ENCODE measurements around the gene PCMTD2. TPM values are rescaled to one million over a fixed set of nuclear protein-coding genes. Genes with fewer than 3 reads are reported as not detected.

PCMTD2 gene
- total and polyA plus RNA-seq, 2 experiments from 2014 or later = 37.7 to 79.2 TPM

DNA sequence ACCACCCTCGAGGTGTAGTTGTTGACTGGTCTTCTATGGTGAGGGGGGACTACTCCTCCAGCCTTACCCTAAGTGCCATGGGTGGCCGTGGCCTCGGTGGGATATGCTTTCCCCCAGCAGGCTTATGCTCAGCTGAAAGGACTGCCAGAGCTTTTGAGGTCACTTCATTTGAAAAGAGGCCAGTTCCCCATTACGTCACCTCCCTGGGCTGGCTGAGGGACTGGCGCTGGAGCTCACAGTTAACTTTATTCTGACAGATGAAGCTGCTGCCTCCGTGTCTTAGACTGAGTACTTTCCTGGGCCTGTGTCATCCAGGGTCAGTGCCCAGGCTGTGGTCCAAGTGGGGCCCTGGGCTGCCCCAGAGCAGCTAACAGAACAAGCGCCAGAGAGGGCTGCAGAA lies 42.8 kb upstream of the PCMTD2 start:
- 64% methylated on average over 7 of the region's 7 CpGs for WGBS (ENCODE audit: low lambda C conversion rate, missing lambda C conversion rate)
- peak overlapping the region; percentile 54 for H3K4me2 ChIP-seq
- no peak overlapping the region for H2AFZ ChIP-seq
- no peaks in the 10 kb centered on the region for H3K79me2 ChIP-seq
- DNase-seq (ENCODE audit: low spot score) = peak; percentile 61
- H3K9me2 ChIP-seq (replicated peaks; ENCODE audit: insufficient read depth) = no peaks in the 10 kb centered on the region
- no peaks in the 10 kb centered on the region for H4K20me1 ChIP-seq (ENCODE audit: insufficient read depth, poor library complexity, severe bottlenecking)
- H3K4me3 ChIP-seq = no peak overlapping the region
- no peaks in the 10 kb centered on the region for H3K9me3 ChIP-seq (ENCODE audit: low read depth)
- peaks cover 9% of the 10 kb centered on the region for H3K4me1 ChIP-seq (ENCODE audit: insufficient read depth)
- H3K36me3 ChIP-seq (replicated peaks; ENCODE audit: insufficient read depth, low read depth) = no peaks in the 10 kb centered on the region
- H3K27me3 ChIP-seq = no peaks in the 10 kb centered on the region
- TF ChIP-seq, protein P1, sequence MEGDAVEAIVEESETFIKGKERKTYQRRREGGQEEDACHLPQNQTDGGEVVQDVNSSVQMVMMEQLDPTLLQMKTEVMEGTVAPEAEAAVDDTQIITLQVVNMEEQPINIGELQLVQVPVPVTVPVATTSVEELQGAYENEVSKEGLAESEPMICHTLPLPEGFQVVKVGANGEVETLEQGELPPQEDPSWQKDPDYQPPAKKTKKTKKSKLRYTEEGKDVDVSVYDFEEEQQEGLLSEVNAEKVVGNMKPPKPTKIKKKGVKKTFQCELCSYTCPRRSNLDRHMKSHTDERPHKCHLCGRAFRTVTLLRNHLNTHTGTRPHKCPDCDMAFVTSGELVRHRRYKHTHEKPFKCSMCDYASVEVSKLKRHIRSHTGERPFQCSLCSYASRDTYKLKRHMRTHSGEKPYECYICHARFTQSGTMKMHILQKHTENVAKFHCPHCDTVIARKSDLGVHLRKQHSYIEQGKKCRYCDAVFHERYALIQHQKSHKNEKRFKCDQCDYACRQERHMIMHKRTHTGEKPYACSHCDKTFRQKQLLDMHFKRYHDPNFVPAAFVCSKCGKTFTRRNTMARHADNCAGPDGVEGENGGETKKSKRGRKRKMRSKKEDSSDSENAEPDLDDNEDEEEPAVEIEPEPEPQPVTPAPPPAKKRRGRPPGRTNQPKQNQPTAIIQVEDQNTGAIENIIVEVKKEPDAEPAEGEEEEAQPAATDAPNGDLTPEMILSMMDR (IDR thresholded peaks at IDR 0.05; ENCODE audit: poor library complexity) = no peak
- TF ChIP-seq EZH2 (IDR thresholded peaks at IDR 0.05; ENCODE audit: borderline replicate concordance) (no peak), EZH2phosphoT487 (IDR thresholded peaks at IDR 0.05; ENCODE audit: low read depth, severe bottlenecking, unreplicated experiment) (no peak)
- peak overlapping the region; percentile 60 for H3K27ac ChIP-seq

- 94% methylated on average over 10 of the region's 10 CpGs for WGBS (ENCODE audit: low lambda C conversion rate, missing lambda C conversion rate)
- H3K4me2 ChIP-seq = no peak overlapping the region
- no peaks in the 10 kb centered on the region for H3K9me3 ChIP-seq (ENCODE audit: low read depth)
- DNase-seq (ENCODE audit: low spot score) = no peak
- H3K27me3 ChIP-seq = no peaks in the 10 kb centered on the region
- H4K20me1 ChIP-seq (ENCODE audit: insufficient read depth, poor library complexity, severe bottlenecking) = no peaks in the 10 kb centered on the region
- TF ChIP-seq, protein P1 (IDR thresholded peaks at IDR 0.05; ENCODE audit: poor library complexity) = no peak
- TF ChIP-seq EZH2 (IDR thresholded peaks at IDR 0.05; ENCODE audit: borderline replicate concordance) = no peak
- TF ChIP-seq EZH2phosphoT487 (IDR thresholded peaks at IDR 0.05; ENCODE audit: low read depth, severe bottlenecking, unreplicated experiment) = no peak
- no peak overlapping the region for H3K4me3 ChIP-seq
- no peak overlapping the region for H3K27ac ChIP-seq
- H3K9me2 ChIP-seq (replicated peaks; ENCODE audit: insufficient read depth) = no peaks in the 10 kb centered on the region
- no peak overlapping the region for H2AFZ ChIP-seq
- H3K4me1 ChIP-seq (ENCODE audit: insufficient read depth) = peaks cover 9% of the 10 kb centered on the region
- H3K79me2 ChIP-seq = no peaks in the 10 kb centered on the region
- H3K36me3 ChIP-seq (replicated peaks; ENCODE audit: insufficient read depth, low read depth) = no peaks in the 10 kb centered on the region
Measured at GRCh38 chr20:64214113-64214512, 41.4 kb upstream of the PCMTD2 start.

DNA sequence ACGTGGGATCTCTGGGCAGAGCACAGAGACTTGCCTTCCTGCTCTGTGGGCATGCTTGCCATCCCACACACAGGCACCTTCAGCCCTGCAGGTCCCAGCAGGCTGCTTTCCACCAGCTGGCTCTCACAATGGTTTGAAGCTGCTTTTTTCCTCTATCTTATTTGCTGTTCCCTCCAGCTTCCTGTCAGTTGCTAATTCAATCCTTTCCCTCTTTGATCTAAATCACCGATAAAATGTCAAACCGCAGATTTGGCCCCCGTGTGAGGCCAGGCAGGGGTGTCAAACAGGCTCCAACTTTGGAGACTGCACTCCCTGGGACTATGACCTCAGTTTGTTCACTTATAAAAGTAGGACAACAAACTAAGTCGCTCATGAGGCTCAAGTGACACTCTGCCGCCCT lies 40.6 kb upstream of the PCMTD2 start:
- no peak overlapping the region for H3K27ac ChIP-seq
- no peaks in the 10 kb centered on the region for H3K36me3 ChIP-seq (replicated peaks; ENCODE audit: insufficient read depth, low read depth)
- H2AFZ ChIP-seq = no peak overlapping the region
- DNase-seq (ENCODE audit: low spot score) = no peak
- H3K27me3 ChIP-seq = no peaks in the 10 kb centered on the region
- TF ChIP-seq EZH2 (IDR thresholded peaks at IDR 0.05; ENCODE audit: borderline replicate concordance) (no peak), EZH2phosphoT487 (IDR thresholded peaks at IDR 0.05; ENCODE audit: low read depth, severe bottlenecking, unreplicated experiment) (no peak)
- H3K4me1 ChIP-seq (ENCODE audit: insufficient read depth) = peaks cover 11% of the 10 kb centered on the region
- no peaks in the 10 kb centered on the region for H4K20me1 ChIP-seq (ENCODE audit: insufficient read depth, poor library complexity, severe bottlenecking)
- H3K4me3 ChIP-seq = no peak overlapping the region
- no peaks in the 10 kb centered on the region for H3K79me2 ChIP-seq
- H3K9me3 ChIP-seq (ENCODE audit: low read depth) = no peaks in the 10 kb centered on the region
- H3K9me2 ChIP-seq (replicated peaks; ENCODE audit: insufficient read depth) = no peaks in the 10 kb centered on the region
- WGBS (ENCODE audit: low lambda C conversion rate, missing lambda C conversion rate) = 44% methylated on average over 6 of the region's 6 CpGs
- no peak overlapping the region for H3K4me2 ChIP-seq

DNA sequence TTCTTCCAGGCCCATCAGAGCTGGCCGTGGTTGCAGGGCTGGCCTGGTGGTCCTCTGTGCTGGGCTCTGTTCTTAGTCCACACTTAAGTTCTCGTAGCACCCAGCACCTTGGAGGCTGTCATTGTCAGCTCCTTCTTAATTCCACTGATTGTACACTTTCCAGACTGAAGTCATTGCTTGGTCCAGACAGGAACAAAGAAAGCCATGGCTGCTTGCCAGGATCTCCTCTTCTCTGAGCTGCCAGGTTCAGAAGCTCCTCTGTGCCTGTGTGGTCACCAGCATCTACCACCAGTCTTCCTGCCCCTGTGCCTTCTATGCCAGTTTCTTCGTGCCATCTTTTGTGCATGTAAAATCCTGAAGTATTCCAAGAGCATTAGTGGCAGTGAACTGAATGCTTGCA lies 39.5 kb upstream of the PCMTD2 start:
- H2AFZ ChIP-seq = no peak overlapping the region
- H3K9me3 ChIP-seq (ENCODE audit: low read depth) = no peaks in the 10 kb centered on the region
- no peak overlapping the region for H3K4me2 ChIP-seq
- no peak overlapping the region for H3K4me3 ChIP-seq
- no peak overlapping the region for H3K27ac ChIP-seq
- no peaks in the 10 kb centered on the region for H4K20me1 ChIP-seq (ENCODE audit: insufficient read depth, poor library complexity, severe bottlenecking)
- H3K27me3 ChIP-seq = no peaks in the 10 kb centered on the region
- no peaks in the 10 kb centered on the region for H3K79me2 ChIP-seq
- no peak for DNase-seq (ENCODE audit: low spot score)
- no peaks in the 10 kb centered on the region for H3K36me3 ChIP-seq (replicated peaks; ENCODE audit: insufficient read depth, low read depth)
- peaks cover 16% of the 10 kb centered on the region for H3K4me1 ChIP-seq (ENCODE audit: insufficient read depth)
- no peaks in the 10 kb centered on the region for H3K9me2 ChIP-seq (replicated peaks; ENCODE audit: insufficient read depth)
- TF ChIP-seq, protein P1 (IDR thresholded peaks at IDR 0.05; ENCODE audit: poor library complexity) = no peak
- no peak for TF ChIP-seq EZH2 (IDR thresholded peaks at IDR 0.05; ENCODE audit: borderline replicate concordance)
- no peak for TF ChIP-seq EZH2phosphoT487 (IDR thresholded peaks at IDR 0.05; ENCODE audit: low read depth, severe bottlenecking, unreplicated experiment)
- WGBS (ENCODE audit: low lambda C conversion rate, missing lambda C conversion rate) = 79% methylated on average over 3 of the region's 3 CpGs

Measured in hepatocyte (in vitro differentiated cells).